HG03565 (cell line): ENCODE data around the gene PDCD11.
"Not testable (repeated sequence)": the region's sequence is repeated elsewhere in the genome, so short reads cannot be mapped to it uniquely, and the experiment has no call there.

Source experiments
- ATAC-seq: cut with Tn5 transposase; IDR thresholded peaks from one replicate; pipeline ENCODE4 v1.9.1; 2021; ENCODE audit warnings: mild to moderate bottlenecking, moderate library complexity; ENCODE audit not compliant: unreplicated experiment

Gene PDCD11

DNA sequence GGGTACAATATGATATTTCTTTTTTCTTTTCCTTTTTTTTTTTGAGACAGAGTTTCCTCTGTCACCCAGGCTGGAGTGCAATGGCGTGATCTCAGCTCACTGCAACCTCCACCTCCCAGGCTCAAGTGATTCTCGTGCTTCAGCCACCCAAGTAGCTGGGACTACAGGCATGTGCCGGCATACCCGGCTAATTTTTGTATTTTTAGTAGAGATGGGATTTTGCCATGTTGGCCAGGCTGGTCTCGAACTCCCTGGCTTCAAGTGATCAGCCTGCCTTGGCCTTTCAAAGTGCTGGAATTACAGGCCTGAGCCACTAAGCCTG, 20.7 kb downstream of the PDCD11 start:
- ATAC-seq = not testable (repeated sequence)

DNA sequence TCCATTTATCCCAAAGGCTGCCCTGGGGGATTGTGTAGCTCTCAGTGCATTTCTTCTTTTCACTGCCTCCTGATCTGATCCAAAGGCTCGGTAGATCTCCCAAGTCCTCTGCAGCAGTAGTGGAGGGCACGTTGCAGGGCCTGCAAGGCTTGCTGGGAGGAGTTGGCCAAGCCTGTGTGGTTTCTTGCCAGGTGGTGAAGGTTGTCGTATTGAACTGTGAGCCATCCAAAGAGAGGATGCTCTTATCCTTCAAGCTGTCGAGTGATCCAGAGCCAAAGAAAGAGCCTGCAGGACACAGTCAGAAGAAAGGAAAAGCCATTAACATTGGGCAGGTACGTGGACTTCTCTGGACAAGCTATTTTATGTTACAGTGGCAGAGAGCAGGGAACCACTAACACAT, 21.2 kb downstream of the PDCD11 start:
- ATAC-seq = no peak

DNA sequence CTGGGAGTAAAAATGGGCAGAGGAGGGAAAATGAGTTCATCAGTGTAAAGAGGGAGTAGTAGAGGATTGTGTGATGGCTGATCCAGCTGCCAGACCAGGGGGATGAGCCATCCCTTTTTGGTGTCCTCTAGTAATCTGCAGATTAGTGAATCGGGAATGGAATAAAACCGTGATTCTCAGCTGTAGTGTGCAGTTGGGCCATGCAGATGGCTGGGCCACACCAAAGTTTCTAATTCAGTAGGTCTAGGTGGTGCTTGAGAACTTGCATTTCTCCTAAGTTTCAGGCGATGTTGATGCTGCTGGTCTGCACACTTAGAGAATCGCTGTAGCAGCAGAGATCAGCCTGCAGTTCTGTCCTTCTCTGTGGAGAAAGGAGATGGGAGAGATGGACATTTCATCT, 22.7 kb downstream of the PDCD11 start:
- ATAC-seq = no peak

DNA sequence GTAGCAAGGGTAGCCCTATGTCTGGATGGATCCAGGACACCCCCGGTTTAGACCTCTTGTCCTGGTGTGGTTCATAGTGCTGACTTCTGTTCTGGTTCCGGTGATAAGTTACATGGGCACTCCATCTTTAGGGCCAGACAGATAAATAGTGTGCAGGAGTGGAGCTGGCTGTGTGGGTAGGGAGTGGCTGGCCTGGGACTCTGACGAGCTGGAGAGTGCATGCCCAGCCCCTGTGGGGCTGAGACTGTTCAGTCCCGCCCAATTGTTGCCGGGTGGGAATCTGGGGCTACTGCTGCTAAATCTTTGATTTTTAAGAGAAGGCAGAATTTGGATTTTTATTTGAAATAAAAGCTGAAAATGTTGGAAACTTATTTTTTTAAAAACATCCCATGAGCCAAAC, 27.3 kb downstream of the PDCD11 start:
- no peak for ATAC-seq

DNA sequence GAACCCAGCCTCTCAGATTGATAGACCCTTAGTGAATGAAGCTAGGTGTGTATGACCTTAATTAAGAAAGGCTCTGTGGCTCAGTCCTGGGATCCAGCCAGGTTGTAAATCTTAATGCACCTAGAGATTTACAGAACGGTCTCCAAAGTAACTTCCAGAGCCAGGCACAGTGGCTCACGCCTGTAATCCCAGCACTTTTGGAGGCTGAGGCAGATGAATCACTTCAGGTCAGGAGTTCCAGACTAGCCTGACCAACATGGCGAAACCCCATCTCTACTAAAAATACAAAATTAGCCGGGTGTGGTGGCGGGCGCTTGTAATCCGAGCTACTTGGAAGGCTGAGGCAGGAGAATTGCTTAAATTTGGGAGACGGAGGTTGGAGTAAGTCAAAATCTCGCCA, 31.4 kb downstream of the PDCD11 start:
- ATAC-seq = no peak

DNA sequence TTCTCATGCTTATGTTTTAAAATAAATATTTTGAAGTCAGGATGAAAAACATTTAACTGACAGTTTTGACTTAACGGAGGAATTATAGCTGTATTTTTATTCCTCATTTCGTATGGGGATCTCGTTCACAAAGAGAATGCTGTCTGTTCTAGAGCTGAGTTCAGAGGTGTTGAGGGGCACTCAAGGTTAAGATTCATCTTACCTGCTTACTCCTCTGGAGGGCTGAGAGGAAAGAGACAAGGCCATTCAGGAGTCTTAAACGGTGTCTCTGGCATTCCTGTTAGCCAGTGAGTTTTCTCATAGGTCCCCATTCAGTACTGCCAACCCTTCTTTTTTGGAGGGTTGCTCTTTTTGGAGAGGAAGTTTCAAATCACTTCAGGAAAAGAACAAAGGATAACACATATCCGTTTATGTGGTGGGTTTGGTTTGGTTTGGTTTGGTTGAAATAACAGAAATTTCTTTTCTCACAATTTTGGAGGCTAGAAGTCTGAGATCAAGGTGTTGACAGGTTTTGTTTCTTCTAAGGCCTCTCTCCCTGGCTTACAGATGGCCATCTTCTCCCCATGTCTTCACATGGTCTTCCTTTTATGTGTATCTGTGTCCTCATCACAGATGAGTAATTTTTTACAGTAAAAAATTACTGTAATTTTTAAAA, 32.7 kb downstream of the PDCD11 start:
- ATAC-seq = no peak

DNA sequence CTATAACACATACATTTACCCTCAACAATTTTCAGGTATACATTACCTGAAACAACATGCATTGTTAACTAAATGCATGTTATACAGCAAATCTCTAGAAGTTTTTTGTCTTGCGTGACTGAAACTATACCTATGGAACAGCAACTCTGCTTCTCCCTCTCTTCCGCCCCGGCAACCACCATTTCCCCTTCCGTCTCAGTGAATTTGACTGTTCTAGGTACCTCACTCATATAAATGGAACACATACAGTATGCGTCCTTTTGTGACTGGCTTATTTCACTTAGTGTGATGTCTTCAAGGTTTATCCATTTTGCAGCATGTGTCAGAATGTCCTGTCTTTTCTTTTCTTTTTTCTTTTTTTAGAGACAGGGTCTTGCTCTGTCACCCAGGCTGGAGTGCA, 33.2 kb downstream of the PDCD11 start:
- ATAC-seq = no peak

DNA sequence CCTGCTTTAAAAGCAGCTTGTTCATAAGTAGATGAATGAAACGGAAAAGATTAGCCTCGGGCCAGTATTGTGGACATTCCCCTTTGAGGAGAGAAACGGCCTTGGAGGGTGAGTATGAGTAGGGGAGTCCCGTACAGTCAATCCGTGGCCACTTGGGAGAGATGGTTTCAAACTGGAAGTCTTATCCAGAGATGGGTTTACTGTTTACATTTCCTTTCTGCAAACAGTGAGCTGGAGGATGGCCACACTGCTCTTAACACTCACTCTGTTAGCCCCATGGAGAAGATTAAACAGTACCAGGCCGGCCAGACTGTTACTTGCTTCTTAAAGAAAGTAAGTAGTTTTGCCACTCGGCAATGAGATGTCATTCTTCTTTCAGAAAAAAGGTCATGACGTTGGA, 35.5 kb downstream of the PDCD11 start:
- no peak for ATAC-seq

DNA sequence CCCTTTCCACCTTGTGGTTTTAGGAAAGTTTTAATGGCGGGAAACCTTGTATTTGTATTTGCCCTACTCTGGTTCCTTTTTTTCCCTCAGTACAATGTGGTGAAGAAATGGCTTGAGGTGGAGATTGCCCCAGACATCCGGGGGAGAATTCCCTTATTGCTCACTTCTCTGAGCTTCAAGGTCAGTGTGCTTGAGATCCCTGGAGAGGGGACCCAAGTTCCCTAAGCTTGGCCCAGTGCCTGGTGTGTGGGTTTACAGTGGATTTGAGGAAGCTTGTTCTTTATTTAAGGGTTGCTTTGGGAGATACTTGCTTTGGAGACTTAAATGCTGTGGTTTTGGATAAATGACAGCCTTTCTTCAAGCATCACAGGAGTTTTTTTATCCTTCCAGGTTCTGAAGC, 37.4 kb downstream of the PDCD11 start:
- ATAC-seq = no peak

DNA sequence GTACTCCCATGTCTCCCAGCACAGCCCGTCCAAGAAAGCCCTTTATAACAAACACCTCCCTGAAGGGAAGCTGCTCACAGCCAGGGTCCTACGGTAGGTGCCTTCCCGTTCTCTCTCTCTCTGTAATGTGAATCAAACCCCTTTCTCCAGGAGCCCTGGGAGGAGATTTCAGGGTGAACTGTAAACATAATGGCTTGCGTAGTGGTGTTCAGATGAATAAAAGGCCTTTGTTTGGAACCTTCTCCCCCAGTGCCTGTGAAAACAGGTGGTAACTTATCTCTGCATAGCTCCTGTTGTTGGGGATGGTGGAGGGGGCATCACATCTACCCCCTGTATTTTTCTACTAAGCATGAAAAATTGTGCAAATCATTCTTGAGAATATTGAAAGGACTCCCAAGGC, 43.4 kb downstream of the PDCD11 start:
- ATAC-seq = no peak

DNA sequence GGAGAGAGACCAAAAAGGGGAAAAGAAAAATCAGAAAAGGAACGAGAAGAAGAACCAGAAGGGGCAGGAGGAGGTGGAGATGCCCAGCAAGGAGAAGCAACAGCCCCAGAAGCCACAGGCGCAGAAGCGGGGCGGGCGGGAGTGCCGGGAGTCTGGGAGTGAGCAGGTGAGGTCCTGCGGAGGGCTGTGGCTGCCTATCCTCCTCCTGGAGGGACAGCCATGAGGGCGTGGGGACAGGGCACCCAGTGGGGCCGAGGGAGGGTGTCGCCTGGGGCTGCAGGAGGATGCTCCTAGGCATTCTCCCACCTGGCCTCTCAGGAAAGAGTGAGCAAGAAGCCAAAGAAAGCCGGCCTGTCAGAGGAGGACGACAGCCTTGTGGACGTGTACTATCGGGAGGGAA, 44.0 kb downstream of the PDCD11 start:
- no peak for ATAC-seq

DNA sequence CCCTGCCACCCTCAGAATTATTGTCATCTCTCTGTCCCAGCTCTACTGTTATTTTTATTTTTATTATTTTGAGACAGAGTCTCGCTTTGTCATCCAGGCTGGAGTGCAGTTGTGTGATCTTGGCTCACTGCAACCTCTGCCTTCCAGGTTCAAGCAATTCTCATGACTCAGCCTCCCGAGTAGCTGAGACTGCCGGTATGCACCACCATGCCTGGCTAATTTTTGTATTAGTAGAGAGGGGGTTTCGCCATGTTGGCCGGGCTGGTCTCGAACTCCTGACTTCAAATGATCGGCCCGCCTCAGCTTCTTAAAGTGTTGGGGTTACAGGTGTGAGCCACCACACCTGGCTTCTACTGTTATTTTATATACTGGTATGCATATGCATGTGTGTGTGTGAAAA, 44.8 kb downstream of the PDCD11 start:
- ATAC-seq = no peak

DNA sequence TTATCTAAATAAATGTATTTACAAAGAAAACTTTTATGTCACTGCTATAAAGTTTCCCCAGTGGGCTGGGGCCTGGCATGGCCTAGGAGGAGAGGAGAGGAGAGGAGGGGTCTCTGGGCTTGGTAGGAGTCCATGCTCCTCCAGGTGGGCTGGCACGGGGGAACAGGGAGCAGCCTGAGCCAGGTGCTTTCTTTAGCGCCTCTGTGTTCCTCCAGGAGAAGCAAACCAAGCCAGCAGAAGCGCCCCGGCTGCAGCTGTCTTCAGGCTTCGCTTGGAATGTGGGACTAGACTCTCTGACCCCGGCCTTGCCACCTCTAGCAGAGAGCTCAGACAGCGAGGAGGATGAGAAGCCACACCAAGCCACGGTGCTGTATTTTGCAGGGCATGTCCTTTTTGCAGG, 45.2 kb downstream of the PDCD11 start:
- ATAC-seq = no peak

DNA sequence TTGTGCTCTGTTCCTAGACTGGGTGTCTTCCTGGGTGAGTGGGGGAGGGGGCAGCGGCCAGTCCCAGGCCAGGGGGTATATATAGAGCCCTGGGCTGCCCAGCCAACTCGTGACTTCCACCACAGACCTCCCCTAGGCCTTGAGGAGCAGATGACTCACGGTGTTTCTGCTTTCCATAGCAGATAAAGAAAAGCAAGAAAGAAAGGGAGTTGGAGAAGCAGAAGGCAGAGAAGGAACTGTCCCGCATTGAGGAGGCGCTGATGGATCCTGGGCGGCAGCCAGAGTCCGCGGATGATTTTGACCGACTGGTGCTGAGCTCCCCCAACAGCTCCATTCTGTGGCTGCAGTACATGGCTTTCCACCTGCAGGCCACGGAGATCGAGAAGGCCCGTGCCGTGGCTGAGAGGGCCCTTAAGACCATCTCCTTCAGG, 45.6 kb downstream of the PDCD11 start:
- no peak for ATAC-seq

DNA sequence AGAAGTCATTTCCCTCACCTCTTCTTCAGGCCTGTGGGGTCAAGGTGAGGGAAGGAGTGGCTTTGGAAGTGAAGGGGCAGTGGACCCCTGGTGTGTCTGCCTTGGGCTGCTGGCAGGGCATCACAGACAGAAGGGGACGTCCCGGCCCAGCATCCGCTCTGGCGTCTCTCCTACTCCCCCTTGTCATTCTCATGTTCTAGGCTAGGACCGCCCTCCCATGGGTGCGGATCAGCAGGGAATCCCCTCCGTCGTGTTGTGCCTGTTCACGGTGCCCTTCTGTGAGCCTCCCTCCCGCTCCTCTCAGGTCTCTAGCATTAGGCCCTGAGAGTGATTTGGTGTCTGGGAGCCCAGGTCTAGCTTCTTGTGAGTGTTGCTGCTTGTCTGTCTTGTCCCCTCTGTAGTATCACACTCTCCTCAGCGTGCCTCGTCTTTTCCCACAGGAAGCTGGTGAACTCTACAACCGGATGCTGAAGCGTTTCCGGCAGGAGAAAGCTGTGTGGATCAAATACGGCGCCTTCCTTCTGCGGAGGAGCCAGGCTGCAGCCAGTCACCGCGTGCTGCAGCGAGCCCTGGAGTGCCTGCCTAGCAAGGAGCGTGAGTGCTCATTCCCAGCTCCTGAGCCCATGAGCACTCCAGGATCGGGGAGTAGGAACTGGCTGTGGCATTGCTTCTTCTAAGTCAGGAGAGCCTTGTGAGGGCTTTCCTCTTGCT, 47.2 kb downstream of the PDCD11 start:
- no peak for ATAC-seq

DNA sequence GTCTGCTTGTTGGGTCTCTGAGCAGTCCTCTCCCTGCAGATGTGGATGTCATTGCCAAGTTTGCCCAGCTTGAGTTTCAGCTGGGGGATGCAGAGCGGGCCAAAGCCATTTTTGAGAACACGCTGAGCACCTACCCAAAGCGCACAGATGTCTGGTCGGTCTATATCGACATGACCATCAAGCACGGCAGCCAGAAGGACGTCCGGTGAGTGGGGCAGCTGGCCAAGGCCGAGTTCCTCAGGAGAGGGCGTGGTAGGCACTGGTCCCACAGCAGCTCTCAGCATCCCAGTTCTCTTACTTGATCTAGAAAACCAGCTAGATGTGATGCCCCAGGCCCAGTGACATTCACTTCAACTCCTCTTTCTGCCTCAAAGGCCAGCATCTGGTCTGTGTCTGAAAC, 48.1 kb downstream of the PDCD11 start:
- ATAC-seq = no peak

DNA sequence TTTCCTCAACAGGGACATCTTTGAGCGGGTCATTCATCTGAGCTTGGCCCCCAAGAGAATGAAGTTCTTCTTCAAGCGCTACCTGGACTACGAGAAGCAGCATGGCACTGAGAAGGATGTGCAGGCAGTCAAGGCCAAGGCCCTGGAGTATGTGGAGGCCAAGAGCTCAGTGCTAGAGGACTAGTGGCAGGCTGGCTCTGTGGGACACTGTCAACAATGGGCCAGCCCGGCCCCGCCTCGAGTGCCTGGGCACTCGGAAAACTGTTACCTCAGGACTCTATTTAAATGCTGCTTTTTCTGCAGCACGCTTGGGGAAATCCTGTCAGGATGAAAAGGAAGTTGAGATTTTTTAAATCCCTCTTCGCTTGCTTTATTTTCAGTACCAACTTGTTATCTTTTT, 48.9 kb downstream of the PDCD11 start:
- ATAC-seq = no peak

DNA sequence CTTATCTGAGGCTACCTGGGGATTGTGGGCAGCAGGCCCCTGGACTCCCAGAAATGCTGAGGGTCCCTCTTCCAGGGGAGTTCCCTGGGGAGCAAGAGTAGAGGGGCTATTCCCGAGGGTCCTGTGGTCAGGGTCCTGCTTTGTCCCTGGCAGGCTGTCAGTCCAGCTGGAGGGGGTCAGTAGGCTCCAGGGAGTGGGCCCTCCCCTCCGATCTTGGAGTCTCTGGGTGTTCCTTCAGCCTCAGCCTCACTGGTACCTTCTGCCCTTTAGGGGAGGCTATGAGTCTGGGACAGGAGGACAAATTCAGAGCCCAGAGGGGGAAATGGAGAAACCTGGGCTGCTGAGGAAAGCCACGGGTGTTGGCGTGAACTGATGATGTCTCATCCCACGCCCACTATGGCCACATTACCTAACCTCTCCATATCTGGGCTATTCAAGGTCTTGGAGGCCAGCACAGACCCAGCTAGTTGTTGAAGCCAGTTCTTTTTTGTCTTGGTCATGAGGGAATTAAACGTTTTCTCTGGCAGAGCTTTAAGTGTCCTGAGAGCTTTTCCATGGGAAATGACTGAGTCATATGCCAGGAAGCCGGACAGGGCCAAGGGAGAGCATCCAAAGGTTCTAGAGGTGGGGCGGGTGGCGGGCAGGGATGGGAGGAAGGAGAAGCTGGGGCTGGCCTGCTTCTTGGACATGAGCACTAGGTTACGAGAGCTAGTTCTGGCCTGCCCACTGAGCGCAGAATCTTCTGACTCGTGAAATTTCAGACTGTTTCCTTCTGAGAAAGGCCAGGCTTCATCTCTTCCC, 49.5 kb downstream of the PDCD11 start:
- ATAC-seq = no peak

DNA sequence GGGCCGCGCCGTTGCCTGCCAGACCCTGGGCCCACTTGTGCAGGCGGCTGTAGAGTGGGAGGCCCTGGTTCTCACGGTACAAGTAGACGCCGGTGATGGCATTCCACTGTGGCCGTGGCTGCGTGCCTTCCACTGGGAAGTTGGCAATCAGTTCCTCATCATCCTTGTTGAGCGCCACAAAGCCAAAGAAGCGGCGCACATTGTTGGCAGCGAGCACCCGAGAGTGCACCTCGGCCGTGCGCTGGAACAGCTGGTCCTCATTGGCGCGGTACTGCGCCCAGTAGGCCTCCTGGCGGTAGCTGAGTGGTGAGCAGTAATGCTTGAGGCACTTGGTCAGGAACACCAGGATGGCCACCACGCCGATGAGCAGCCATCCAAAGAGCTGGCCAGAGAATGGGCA, 50.8 kb downstream of the PDCD11 start:
- no peak for ATAC-seq

DNA sequence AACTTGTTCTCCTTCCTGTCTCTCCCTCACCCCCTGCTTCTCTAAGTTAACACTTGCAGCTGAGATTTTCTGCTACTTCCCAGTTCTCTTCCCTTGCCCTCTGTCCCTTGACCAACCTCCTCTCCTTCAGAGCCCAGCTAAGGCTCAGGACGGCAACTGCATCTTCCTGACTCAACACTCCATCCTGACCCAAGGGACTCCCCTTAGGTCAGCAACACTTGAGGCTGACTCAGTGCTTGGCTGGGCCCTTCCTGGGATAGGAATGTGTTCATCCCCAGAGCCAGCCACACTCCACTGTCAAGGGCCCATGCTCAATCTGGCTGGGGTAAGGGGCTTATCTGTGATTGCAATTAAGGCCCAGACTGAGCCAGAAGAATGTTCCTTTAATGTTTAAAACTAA, 52.3 kb downstream of the PDCD11 start:
- ATAC-seq = no peak

DNA sequence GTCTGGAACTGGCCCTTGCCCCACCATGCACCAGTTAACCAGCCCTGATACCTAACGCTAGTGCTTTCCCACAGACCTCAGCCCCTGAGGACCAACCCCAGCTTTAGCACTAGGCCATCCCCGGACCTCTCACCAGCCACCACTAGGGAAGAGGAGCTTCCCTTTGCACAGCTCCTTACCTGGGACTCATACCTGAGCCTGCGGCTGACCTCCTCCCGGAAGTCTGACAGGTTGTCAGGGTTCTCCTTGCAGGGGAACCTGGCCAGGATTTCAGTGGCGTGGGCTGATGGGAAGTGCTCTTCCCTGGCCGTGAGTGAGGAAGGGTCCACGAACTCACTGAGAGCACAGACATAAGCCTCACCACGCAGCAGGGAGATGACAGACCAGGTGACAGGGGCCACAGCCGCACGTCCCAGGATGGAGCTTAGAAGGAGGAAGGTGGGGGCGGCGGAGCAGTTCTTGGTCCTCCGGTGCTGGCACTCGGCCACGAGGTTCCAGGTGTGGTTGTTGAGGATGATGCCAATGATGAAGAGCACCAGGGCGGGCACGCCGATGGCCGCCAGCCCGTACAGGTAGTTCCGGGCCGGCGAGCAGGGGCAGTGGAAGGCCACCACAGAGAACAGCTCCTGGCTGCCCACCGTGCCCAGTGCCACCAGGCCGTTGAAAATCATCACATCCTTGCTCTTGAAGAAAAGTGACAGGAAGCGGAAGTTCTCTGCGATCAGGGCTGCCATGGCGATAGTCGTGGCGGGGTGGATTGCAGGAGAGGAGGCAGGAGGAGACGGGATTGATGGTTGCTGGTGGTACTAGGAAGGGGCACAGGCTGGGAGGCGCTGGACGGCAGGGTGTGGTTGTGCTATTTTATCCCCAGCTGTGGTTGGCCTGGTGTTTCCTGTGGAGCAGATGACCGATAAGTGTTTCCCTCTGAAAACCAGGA, 53.0 kb downstream of the PDCD11 start:
- ATAC-seq = no peak
